Right atrium auricular region (tissue), 2 donors: ENCODE results near the gene DYNC1H1. TPM values are rescaled to one million over a fixed set of nuclear protein-coding genes. Genes with fewer than 3 reads are reported as not detected.

Experiments
- DNase-seq: peaks from one replicate; pipeline ENCODE4 v3.0.0-alpha.2; 2019; ENCODE audit warnings: low spot score
- H3K27ac ChIP-seq, 2 donors: fragments of 200-600 bp; sonication (generic); 1 replicate in 1 of 2; 2 replicates in 1 of 2; pipeline ENCODE4 v1.5.1; 2016 to 2019
- H3K27me3 ChIP-seq, 2 donors: fragments of 200-600 bp; sonication (generic); one replicate each; pipeline versions ENCODE4 v1.5.1 to v1.6.0; 2017 to 2019
- H3K36me3 ChIP-seq: fragments of 200-600 bp; sonication (generic); one replicate; pipeline ENCODE4 v1.5.1; 2016
- H3K4me1 ChIP-seq, 2 donors: fragments of 200-600 bp; sonication (generic); one replicate each; pipeline versions ENCODE4 v1.5.1 to v1.6.0; 2017 to 2019
- H3K4me3 ChIP-seq, 2 donors: fragments of 200-600 bp; sonication (generic); 1 replicate in 1 of 2; 2 replicates in 1 of 2; pipeline ENCODE4 v1.5.1; 2017 to 2019; ENCODE audit warnings: mild to moderate bottlenecking in 1 of 2, moderate library complexity in 1 of 2
- H3K9me3 ChIP-seq, 2 donors: fragments of 200-600 bp; sonication (generic); one replicate each; pipeline ENCODE4 v1.5.1; 2019
- total RNA-seq, 2 donors: library from RNA; depleted of rRNA; stranded (reverse); fragments of >200 nt; gene quantifications; one replicate each; pipeline ENCODE4 v1.1.0, GENCODE V29; 2016
- TF ChIP-seq, protein P1 (sequence below), 2 donors: fragments of 200-600 bp; sonication (generic); IDR thresholded peaks; one replicate each; pipeline ENCODE4 v1.5.1; 2019; ENCODE audit warnings: antibody characterized with exemption in 2 of 2

The DYNC1H1 gene
- total RNA-seq, 2 donors from 2014 or later: 388 to 445 TPM

DNA sequence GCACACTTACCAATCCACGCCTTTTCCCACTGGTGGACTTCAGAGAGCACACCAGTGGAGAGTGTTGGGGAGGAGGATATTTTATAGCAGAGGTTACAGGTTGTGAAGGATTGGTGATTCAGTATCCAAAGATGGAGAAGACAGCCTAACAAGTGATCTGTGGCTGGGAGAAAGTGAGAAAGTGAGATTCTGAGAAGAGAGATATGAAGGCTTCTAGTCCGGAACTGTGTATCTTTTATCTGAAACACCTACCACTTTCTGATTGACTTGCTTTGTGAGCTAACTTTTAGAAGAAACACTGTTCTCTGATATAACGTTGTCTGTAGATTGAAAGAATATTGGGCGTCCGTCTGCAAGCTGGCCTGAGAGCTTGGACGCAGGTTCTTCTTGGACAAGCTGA is 24.0 kb downstream of the DYNC1H1 start:
- Histone ChIP-seq H3K4me1 (no peaks in the 10 kb centered on the region), H3K36me3 (peaks cover 90% of the 10 kb centered on the region), H3K27me3 (no peaks in the 10 kb centered on the region), H3K27ac (no peak overlapping the region), H3K9me3 (no peaks in the 10 kb centered on the region), H3K4me3 (no peak overlapping the region)
- DNase-seq: no peak
- TF ChIP-seq, protein P1, sequence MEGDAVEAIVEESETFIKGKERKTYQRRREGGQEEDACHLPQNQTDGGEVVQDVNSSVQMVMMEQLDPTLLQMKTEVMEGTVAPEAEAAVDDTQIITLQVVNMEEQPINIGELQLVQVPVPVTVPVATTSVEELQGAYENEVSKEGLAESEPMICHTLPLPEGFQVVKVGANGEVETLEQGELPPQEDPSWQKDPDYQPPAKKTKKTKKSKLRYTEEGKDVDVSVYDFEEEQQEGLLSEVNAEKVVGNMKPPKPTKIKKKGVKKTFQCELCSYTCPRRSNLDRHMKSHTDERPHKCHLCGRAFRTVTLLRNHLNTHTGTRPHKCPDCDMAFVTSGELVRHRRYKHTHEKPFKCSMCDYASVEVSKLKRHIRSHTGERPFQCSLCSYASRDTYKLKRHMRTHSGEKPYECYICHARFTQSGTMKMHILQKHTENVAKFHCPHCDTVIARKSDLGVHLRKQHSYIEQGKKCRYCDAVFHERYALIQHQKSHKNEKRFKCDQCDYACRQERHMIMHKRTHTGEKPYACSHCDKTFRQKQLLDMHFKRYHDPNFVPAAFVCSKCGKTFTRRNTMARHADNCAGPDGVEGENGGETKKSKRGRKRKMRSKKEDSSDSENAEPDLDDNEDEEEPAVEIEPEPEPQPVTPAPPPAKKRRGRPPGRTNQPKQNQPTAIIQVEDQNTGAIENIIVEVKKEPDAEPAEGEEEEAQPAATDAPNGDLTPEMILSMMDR (IDR thresholded peaks at IDR 0.05): no peak

DNA sequence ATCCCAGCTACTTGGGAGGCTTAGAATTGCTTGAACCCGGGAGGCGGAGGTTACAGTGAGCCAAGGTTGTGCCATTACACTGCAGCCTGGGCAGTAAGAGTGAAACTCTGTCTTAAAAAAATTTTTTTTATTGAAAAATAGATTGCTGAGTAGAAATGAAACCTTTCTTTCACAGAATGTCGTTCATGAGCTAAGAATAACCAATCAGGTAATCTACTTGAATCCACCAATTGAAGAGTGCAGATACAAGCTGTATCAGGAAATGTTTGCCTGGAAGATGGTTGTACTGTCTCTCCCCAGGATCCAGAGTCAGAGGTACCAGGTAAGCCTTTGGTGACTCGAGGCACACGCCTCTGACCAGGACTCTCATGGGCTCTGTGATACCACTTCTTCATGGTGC is 27.0 kb downstream of the DYNC1H1 start:
- Histone ChIP-seq H3K9me3 (no peaks in the 10 kb centered on the region), H3K4me1 (no peaks in the 10 kb centered on the region), H3K27me3 (no peaks in the 10 kb centered on the region), H3K27ac (no peak overlapping the region), H3K4me3 (no peak overlapping the region), H3K36me3 (peaks cover 96% of the 10 kb centered on the region)
- DNase-seq: no peak
- TF ChIP-seq, protein P1 (IDR thresholded peaks at IDR 0.05): no peak

DNA sequence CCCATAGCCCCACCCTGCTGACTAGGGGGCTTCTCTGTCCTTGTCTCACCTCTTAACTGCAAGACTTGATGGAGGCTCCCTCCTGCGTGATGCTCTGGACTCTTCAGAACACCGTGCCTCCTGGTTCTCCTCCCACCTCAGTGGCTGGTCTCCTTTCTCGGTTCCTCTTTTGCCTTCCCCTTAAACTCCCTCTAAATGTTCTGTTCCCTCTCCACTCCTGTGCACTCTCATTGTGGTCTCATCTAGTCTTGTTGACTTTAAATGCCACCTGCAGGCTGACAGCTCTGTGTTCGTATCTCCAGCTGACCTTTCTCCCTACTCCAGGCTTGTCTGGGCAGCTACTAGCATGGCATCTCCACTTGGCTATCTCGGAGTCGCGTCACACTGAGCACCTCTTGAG is 28.3 kb downstream of the DYNC1H1 start:
- H3K4me3 ChIP-seq: no peak overlapping the region
- H3K27ac ChIP-seq: no peak overlapping the region
- no peaks in the 10 kb centered on the region for H3K27me3 ChIP-seq
- no peaks in the 10 kb centered on the region for H3K9me3 ChIP-seq
- TF ChIP-seq, protein P1 (IDR thresholded peaks at IDR 0.05): no peak
- H3K36me3 ChIP-seq: peaks cover 96% of the 10 kb centered on the region
- no peak for DNase-seq
- no peaks in the 10 kb centered on the region for H3K4me1 ChIP-seq

DNA sequence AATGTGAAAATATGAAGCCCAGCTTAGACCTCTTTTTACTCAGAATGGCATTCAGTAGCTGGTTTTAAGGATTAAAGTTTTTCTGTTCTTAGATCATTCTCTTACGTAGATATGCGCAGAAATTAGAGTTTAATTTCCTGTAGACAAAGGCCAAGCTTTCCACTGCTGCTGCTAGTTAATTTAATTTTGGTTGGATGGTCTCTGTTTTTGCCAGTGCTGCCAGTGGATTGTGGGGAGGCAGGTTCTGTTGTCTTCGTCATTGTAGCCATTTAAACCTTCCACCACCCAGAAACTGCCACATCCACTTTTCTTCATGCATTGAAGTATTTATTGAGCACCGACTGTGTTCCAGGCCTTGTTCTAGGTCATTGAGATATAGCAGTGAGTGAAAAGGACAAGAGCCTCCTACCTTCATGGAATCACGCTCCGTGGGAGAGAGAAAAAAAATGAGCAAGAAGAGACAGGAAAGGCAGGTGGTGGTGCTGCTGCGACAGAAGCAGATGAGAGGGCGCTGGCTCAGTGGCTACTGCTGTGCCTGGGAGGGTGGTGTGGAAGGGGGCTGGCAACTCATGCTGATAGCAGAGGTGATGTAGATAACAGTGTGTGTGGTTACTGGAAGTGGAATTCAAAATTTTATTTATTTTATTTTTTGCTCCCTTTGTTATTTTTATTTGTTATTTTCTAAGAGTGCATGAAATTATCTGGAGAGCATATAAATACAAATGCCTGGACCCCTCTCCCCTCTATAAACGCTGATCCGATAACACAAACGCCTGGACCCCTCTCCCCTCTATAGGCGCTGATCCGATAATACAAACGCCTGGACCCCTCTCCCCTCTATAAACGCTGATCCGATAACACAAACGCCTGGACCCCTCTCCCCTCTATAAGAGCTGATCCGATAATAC is 33.3 kb downstream of the DYNC1H1 start:
- Histone ChIP-seq H3K4me3 (no peak overlapping the region), H3K27ac (no peak overlapping the region), H3K36me3 (peaks cover 100% of the 10 kb centered on the region), H3K27me3 (no peaks in the 10 kb centered on the region), H3K9me3 (no peaks in the 10 kb centered on the region), H3K4me1 (no peaks in the 10 kb centered on the region)
- TF ChIP-seq, protein P1 (IDR thresholded peaks at IDR 0.05): no peak
- DNase-seq: no peak

DNA sequence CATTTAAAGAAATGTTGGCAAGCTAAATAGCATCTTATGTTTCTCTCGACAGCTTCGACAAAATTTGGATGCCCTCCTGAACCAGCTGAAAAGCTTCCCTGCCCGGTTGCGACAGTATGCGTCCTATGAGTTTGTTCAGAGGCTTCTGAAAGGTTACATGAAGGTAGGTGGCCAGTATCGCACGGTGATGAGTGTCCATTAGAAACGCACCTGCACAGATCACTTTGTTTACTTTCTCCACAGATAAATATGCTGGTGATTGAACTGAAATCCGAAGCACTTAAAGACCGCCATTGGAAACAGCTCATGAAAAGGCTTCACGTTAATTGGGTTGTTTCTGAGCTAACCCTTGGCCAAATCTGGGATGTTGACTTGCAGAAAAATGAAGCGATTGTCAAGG is 36.5 kb downstream of the DYNC1H1 start:
- no peaks in the 10 kb centered on the region for H3K9me3 ChIP-seq
- H3K36me3 ChIP-seq: peaks cover 100% of the 10 kb centered on the region
- TF ChIP-seq, protein P1 (IDR thresholded peaks at IDR 0.05): no peak
- H3K27me3 ChIP-seq: no peaks in the 10 kb centered on the region
- H3K4me3 ChIP-seq: no peak overlapping the region
- DNase-seq: no peak
- H3K4me1 ChIP-seq: no peaks in the 10 kb centered on the region
- no peak overlapping the region for H3K27ac ChIP-seq
